NT2/D1 (cell line): ENCODE measurements around the gene CLDN24.

Source experiments
- SUZ12 ChIP-seq: IDR thresholded peaks from 2 replicates; pipeline ENCODE4 v1.6.1; 2011; ENCODE audit not compliant: insufficient read length, insufficient read depth; ENCODE audit errors: extremely low read depth
- YY1 ChIP-seq: IDR thresholded peaks from 2 replicates; pipeline ENCODE4 v1.6.1; 2011; ENCODE audit not compliant: insufficient read length, insufficient read depth
- ZNF274 ChIP-seq: IDR thresholded peaks from 2 replicates; pipeline ENCODE4 v1.6.1; 2011; ENCODE audit warnings: mild to moderate bottlenecking, low read depth, low read length

- no peak for TF ChIP-seq YY1
- no peak for TF ChIP-seq SUZ12
- TF ChIP-seq ZNF274, result no peak
Measured at GRCh38 chr4:183330841-183331240, 8.6 kb upstream of the CLDN24 start.
